ENCODE measurements around the gene ESRP2. TPM values are rescaled to one million over a fixed set of nuclear protein-coding genes. Genes with fewer than 3 reads are reported as not detected.

ESRP2 gene
- total RNA-seq, 4 donors from 2014 or later, result 61.3 to 87.5 (median 77.2) TPM

DNA sequence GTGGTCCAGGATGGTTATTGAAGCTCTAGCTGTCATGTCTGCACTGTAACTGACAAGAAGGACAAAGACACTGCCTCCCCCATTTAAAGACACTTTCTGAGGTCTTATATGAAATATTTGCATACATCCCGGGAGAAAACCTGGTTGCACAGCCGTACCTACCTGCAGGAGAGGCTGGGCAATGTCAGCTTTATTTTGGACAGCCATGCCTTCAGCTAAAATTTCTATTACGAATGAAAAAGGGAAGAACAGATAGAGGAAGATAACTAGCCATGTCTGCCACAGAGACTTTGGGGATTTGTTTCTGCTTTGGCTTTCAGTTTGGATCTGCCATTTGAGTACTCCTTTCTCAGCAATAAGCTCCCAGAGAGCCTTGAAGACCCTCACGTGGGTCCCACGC, 47.4 kb upstream of the ESRP2 start:
- no peak for DNase-seq
- intact Hi-C loops (cut with DNase I; ENCODE audit: low total_unique reads), result no loop called here
- H3K27ac ChIP-seq, result peak overlapping the region; percentile 18 to 73 (median 56)
- H3K4me1 ChIP-seq, result peaks cover 7 to 73% (median 16%) of the 10 kb centered on the region in 4 donors
- no peaks in the 10 kb centered on the region for H3K27me3 ChIP-seq
- H3K4me3 ChIP-seq, result no peak overlapping the region
- WGBS, 2 donors (ENCODE audit: low coverage in 1 of 2), result 65% methylated on average over 5 of the region's 5 CpGs; no CpG with 5 or more reads in 1 of the 2 donors
- in situ Hi-C loops (cut with MboI; ENCODE audit: low pct_ligation_motif_present in 1 of 4, low pct_unique_long_range_greater_than_20kb in 1 of 4, low sequenced_read_pairs in 3 of 4), result no loop called here
- H3K9me3 ChIP-seq, result no peaks in the 10 kb centered on the region
- H3K36me3 ChIP-seq, result no peaks in the 10 kb centered on the region
- no peak for TF ChIP-seq POLR2A (IDR thresholded peaks at IDR 0.05)
- no peak for TF ChIP-seq EP300 (IDR thresholded peaks at IDR 0.05; ENCODE audit: low read depth)
- no peak for TF ChIP-seq CTCF (IDR thresholded peaks at IDR 0.05)
- no peak for TF ChIP-seq POLR2AphosphoS5 (IDR thresholded peaks at IDR 0.05)

DNA sequence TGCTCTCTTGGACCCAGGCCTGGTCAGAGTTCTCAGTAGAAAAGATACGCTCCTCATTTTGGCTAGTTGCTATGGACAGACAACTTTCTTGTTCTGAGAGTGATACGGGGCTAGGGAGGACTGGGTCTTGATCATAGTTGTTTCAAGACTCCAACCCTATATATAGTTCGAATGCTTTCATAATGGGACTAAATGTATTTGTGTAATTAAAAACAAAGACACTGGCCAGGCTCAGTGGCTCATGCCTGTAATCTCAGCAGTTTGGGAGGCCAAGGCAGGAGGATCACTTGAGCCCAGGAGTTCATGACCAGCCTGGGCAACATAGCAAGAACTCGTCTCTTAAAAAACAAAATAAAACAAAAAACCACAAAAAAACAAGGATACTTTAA, 46.1 kb upstream of the ESRP2 start:
- Histone ChIP-seq H3K27ac (peak overlapping the region in 1 of 4 donors; percentile 24), H3K9me3 (no peaks in the 10 kb centered on the region), H3K36me3 (no peaks in the 10 kb centered on the region), H3K27me3 (no peaks in the 10 kb centered on the region), H3K4me1 (peaks cover 4 to 65% (median 14%) of the 10 kb centered on the region in 4 donors), H3K4me3 (no peak overlapping the region)
- TF ChIP-seq POLR2A (IDR thresholded peaks at IDR 0.05), result no peak
- no peak for TF ChIP-seq POLR2AphosphoS5 (IDR thresholded peaks at IDR 0.05)
- no peak for TF ChIP-seq CTCF (IDR thresholded peaks at IDR 0.05)
- TF ChIP-seq EP300 (IDR thresholded peaks at IDR 0.05; ENCODE audit: low read depth), result no peak
- DNase-seq, result no peak
- in situ Hi-C loops (cut with MboI; ENCODE audit: low pct_ligation_motif_present in 1 of 4, low pct_unique_long_range_greater_than_20kb in 1 of 4, low sequenced_read_pairs in 3 of 4) (no loop called here), intact Hi-C loops (cut with DNase I; ENCODE audit: low total_unique reads) (no loop called here)
- WGBS, 2 donors (ENCODE audit: low coverage in 1 of 2), result 0 to 84% methylated on average over 1 to 4 of the region's 4 CpGs

DNA sequence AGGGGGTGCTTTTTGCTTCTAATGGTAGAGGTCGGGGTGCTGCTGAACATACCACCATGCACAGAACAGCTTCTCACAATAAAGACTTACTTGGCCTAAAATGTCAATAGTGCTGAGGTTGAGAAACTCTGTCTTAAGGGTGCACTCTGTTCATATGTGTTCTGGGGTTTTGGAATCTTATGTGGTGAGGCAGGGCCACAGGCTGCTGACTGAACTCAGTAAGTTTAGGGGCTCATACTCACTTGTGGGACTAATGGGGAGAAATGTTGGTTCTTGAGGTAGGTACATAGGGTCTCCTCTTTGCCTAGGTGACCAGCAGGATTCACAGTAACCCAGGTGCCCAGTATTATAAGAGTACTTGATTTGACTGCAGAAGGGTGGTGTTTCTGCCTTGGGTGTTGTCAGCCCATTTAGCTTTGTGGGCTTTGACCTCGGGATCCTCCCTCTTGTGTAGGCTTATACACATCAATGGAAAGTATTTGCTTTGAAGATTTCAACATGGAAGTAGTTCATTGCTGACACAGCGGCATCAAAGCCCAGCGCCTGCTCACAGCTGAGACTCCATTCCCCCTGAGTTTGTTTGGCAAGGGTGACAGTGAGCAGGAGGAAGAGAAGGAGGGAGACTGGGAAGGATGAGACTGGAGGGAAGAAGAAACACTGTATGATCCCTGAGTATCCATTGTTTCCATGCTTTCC, 45.6 kb upstream of the ESRP2 start:
- Histone ChIP-seq H3K4me1 (peaks cover 4 to 69% (median 13%) of the 10 kb centered on the region in 4 donors), H3K9me3 (no peaks in the 10 kb centered on the region), H3K27me3 (no peaks in the 10 kb centered on the region), H3K4me3 (no peak overlapping the region), H3K27ac (no peak overlapping the region), H3K36me3 (no peaks in the 10 kb centered on the region)
- in situ Hi-C loops (cut with MboI; ENCODE audit: low pct_ligation_motif_present in 1 of 4, low pct_unique_long_range_greater_than_20kb in 1 of 4, low sequenced_read_pairs in 3 of 4), result no loop called here
- no peak for DNase-seq
- 75 to 90% methylated on average over 2 to 4 of the region's 4 CpGs for WGBS, 2 donors (ENCODE audit: low coverage in 1 of 2)
- TF ChIP-seq CTCF (IDR thresholded peaks at IDR 0.05), result no peak
- no peak for TF ChIP-seq POLR2A (IDR thresholded peaks at IDR 0.05)
- no peak for TF ChIP-seq POLR2AphosphoS5 (IDR thresholded peaks at IDR 0.05)
- no peak for TF ChIP-seq EP300 (IDR thresholded peaks at IDR 0.05; ENCODE audit: low read depth)
- intact Hi-C loops (cut with DNase I; ENCODE audit: low total_unique reads), result no loop called here

DNA sequence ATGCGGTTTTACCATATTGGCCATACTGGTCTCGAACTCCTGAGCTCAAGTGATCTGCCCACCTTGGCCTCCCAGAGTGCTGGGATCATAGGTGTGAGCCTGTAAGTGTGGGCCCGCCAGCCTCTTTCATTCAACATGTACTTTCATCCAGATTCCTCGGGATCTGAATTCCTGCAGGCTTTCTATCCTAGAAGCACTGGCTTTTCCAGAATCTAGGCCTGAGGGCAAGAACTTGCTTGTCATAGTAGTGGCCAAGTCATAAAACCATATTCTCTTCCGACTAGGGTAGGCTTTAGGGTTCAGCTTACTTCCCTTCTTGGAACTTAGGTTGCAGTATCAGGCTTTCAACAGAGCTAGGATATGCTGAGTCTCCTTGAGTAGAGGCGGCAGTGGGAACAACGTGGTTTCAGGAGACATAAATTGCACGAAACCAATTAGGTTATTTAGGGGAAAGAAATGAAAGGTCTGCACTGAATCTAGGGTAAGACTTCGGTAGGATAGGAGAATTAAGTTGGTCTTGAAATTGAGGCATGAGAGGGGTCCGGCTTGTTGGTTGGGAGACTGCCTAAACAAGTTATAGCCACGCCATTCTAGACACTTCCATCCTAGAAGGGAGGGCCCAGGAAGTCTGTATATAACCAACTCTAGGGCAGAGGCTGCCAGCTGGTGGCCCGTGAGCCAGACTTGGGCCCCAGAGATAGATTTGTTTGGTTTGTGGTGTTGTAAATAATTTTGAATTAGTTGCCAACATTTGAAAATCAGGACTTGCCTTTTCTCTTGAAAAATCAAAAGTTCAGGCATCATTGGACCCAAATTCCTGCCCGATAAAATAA, 44.0 kb upstream of the ESRP2 start:
- Histone ChIP-seq H3K27me3 (no peaks in the 10 kb centered on the region), H3K27ac (peak overlapping the region in 3 of 4 donors; percentile 3 to 46 (median 21)), H3K36me3 (no peaks in the 10 kb centered on the region), H3K4me3 (no peak overlapping the region), H3K4me1 (peaks cover 0 to 66% (median 9%) of the 10 kb centered on the region in 4 donors), H3K9me3 (no peaks in the 10 kb centered on the region)
- no peak for TF ChIP-seq POLR2AphosphoS5 (IDR thresholded peaks at IDR 0.05)
- TF ChIP-seq EP300 (IDR thresholded peaks at IDR 0.05; ENCODE audit: low read depth), result no peak
- no peak for TF ChIP-seq CTCF (IDR thresholded peaks at IDR 0.05)
- no peak for TF ChIP-seq POLR2A (IDR thresholded peaks at IDR 0.05)
- in situ Hi-C loops (cut with MboI; ENCODE audit: low pct_ligation_motif_present in 1 of 4, low pct_unique_long_range_greater_than_20kb in 1 of 4, low sequenced_read_pairs in 3 of 4) (no loop called here), intact Hi-C loops (cut with DNase I; ENCODE audit: low total_unique reads) (no loop called here)
- no peak for DNase-seq
- WGBS, 2 donors (ENCODE audit: low coverage in 1 of 2), result 76 to 79% methylated on average over 5 to 13 of the region's 13 CpGs
